Activated CD4-positive, alpha-beta T cell treated with anti-CD3 and anti-CD28 coated beads, Interleukin-2, amount 50 U/mL, for 48 hours (primary cell): ENCODE data around the gene JUND.

Experiments used
- DNase-seq, 2 experiments: peaks; one replicate each; pipeline ENCODE4 v3.0.0-alpha.2; 2020

JUND gene

GRCh38 chr19:18289471-18290301 is 8.3 kb upstream of the JUND start:
- no peak for DNase-seq

DNA sequence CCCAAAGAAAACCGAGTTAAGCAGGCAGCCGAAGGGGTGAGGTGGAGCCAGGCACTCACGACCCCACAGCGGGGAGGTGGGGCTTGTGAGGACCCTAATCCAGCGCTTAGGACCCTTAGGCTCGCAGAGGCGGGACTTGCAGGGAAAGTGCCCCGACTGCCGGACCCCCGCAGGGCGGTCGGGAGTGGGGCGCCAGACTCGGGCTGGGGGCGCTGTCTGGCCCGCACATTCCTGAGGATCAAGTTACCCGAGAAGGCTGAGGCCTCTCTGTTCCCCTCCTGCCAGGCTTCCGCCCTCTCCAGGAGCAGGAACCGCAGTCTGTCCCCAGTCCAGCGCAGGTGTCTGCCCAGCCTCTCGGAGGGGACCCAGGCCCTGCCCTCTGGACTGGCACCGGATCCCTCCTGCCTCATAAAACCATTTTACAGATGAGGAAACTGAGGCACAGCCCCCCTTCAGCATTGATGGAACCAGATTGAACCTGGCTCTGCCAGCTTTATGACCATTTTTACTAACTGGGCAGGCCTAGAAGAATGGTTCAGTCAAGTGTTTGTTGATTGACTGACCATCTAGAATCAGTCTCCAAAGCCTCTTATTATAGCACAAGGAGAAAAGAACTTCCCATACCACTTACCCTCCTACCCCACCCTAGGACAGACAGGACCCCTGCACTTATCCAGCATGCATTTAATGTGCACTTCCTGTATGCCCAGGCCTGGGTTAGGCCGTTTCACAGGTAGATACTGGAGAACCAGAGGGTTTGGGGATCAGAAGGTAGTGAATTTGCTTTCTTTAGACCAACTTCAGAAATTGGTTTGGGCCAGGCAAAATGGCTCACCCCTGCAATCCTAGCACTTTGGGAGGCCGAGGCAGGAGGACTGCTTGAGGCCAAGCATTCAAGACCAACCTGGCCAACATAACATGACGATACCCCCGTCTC is 6.7 kb upstream of the JUND start:
- no peak for DNase-seq

DNA sequence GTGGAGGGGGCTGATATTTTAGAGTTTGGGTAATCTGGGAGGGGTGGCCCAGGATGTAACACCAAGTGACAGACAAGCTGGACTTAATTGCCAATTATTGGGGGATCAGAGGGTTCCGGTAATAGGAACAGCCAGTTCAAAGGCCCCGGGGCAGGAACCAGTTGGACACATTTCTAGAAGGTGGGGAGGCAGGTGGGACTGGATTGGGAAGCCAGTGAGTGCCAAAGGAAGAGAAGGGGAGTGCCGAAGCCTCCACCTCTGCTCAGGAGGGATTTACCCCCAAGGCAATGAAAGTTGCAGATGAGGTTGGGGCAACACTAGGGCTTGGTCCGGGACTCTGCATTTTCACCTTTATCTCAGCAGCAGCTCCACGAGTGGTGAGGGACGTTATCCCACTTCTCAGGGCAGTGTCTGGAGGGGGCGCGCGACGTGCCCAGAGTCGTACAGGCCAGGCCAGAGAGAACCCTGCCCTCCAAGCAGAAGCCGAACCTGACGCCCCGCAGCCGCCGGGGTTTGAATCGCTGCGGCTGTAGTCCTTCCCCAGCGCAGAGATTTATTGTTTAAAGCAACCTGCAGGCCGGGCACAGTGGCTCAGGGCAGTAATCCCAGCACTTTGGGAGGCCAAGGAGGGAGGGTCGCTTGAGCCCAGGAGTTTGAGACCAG is 5.7 kb upstream of the JUND start:
- no peak for DNase-seq

DNA sequence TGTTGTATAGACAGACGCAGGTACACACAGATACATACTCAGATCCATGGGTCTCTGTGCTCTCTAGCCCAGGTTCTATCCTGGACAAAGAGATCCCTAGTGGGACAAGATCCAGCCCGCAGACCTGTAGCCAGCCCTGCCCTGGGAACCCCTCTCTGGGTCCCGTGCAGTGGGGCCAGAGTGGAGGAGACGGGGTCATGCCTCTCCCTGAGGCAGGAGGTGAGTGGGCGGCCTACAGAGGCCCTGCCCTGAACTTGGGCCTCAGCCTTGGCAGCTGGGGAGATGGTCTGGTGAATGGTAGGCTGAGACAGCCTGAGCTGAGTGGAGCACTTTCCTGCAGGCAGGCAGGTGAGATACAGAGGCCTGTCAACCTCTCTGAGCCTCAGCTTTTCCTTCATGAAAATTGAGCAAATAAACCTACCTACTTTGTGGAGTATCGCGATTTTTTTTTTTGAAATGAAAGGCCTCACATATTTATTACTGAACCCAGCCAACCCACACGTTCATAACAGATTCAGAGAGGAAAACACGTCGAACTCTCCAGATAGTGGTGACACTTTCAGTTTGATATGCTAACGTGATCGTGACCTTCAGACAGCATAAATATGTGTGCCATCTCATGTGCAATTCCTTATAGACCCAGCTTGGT is 3.4 kb upstream of the JUND start:
- peak; percentile 73 to 78 for DNase-seq

DNA sequence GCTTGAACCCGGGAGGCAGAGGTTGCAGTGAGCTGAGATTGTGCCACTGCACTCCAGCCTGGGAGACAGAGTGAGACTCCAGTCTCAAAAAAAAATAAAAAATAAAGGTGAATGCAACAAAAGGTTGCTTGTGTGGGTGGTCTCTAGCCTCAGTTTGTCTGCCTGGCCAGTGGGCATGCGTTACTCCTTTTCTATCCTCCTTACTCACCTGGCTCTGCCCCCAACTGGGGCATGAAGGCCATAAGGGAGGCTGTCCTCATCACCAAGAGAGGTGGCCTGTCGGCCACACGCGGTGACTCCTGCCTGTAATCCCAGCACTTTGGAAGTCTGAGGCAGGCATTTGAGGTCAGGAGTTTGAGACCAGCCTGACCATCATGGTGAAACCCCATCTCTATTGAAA is 1.9 kb upstream of the JUND start:
- DNase-seq: no peak

DNA sequence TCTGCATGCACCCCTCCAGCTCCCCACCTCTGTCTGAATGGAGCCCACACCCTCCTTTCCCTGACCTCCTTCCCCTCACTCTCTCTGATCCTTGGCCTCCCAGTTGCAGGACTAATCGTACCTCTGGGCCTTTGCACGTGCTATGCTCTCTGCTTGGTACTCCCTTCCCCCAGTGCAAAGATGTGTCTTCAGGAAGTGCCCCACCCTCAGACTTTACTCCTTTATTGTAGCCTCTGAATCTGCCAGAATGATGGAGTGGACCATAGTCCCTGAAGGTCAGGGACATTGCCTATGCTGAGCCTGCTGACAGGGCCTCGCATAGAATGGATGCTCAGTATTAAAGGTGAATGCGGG is 1.3 kb upstream of the JUND start:
- peak in 1 of 2 experiments; percentile 54 for DNase-seq

- peak in 1 of 2 experiments; percentile 55 for DNase-seq
Measured at GRCh38 chr19:18282021-18282787, 782 bp upstream of the JUND start.

GRCh38 chr19:18280247-18281081 is 958 bp downstream of the JUND start:
- peak; percentile 68 to 74 for DNase-seq

- DNase-seq: peak; percentile 91 to 93
Measured at GRCh38 chr19:18279516-18280246, 1.7 kb downstream of the JUND start.

DNA sequence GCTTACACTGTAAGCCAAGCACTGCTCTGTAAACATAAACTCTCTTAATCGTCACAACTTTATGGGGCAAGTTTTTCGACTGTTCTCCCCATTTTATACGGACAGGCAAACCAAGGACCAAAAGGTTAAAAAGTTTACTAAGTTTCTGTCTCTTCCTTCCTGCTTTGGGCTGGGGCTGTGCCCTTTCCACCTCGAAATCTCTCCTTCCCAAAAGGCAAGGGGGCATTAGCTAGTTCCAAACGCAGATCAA is 2.2 kb downstream of the JUND start:
- DNase-seq: no peak

- peak; percentile 53 to 67 for DNase-seq
Measured at GRCh38 chr19:18278521-18279265, 2.7 kb downstream of the JUND start.

DNA sequence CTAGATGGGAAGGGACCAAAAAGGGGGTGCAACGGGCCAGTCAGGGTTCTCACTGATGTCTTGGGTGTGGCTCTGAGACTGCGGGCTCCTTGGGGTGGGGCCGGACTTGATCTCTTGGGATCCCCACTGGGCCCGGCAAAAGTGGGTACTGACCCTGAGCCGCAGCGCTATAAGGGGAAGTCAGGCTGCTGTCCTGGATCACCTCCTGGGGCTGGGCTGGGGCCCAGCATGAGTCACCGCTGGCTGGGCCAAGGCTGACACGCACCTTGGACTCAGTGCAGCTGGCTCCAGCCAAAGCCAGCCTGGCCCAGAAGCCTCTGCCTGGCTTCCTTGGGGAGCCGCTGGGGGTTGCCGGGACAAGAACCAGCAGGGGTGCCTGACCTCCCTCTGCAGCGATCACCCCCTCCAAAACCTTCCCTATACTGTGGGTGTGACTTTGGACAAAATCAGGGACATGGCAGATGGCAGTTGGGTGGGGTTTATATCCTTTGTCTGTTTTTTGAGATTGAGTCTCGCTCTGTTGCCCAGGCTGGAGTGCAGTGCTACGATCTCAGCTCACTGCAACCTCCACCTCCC is 6.6 kb downstream of the JUND start:
- no peak for DNase-seq

GRCh38 chr19:18274219-18274780 is 7.1 kb downstream of the JUND start, which contains the start of gene IQCN:
Gene IQCN, minus strand, starts transcription at chr19:18274452. Its CDS starts 4,974 bp downstream, at chr19:18269478.
- DNase-seq: no peak

DNA sequence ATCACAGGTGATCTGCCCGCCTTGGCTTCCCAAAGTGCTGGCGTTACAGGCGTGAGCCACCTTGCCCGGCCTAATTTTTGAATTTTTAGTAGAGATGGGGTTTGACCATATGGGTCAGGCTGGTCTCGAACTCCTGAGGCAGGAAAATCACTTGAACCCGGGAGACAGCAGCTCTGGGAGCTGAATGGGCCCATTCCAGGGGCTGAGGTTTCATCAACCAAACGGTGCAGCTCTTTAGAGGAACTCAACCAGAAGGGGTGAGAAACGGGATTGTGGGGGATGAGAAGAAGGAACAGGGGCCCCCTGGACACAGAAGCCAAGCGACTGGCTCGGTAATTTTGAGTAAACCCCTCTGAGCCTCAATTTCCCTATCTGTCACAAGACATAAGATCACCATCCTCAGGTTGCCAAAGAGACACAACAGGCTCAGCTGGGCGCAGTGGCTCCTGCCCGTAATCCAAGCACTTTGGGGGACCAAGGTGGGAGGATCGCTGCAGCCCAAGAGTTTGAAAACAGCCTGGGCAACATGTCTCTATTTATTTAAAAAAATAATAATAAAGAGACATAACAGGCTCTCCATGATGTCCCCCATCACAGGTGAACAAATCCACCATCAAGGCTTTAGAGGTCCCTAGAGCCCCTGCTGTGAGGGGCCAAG is 7.7 kb downstream of the JUND start:
- DNase-seq: no peak

DNA sequence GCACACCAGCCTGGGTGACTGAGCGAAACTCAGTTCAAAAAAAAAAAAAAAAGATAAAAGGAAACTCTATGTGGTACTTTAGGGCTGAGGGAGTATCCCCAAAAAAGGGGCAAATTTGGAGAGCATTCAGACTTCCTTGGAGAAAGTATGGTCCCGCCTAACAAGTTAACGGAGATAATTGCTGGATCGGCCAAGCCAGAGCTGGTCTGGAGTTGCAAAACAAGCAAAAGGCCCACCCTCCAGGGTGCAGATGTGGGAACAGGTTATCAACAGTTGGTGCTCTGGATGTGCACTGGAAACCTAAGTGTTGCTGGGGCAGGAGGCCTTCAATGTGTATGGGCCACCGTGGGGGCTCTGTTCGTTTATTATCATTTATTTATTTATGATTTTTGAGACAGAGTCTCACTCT is 10.0 kb downstream of the JUND start:
- no peak for DNase-seq

- no peak for DNase-seq
Measured at GRCh38 chr19:18270326-18270725, 11.1 kb downstream of the JUND start.

DNA sequence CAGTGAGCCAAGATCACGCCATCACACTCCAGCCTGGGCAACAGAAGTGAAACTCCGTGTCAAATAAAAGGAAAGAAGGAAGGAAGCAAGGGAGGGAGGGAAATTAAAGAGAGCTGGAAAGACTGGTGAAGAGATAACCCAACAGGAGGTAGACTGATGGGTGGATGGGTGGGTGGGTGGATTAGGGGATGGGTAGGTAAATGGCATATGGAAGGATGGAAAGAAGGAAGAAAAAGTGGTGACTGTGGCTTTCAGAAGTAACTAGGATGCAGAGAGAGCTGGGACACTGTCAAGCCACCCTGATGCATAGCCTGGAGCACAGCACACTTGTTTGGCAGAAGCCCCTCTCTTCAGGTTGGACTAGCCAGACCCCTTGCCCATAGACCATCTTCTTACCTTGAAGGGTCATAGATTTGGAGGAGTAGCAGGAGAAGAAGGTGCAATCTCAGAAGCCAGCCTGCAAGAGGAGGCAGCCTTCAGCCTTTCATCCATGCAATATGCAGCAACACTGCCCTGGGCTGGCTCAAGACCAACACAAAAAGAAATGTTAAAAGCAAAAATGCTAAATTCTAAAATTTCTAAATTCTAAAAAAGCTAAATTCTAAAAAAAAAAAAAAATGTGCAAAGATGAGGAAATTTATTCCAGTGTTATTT is 12.2 kb downstream of the JUND start:
- DNase-seq: no peak
